T-cell (primary cell): ENCODE results near the gene PKD2L2. TPM values are rescaled to one million over a fixed set of nuclear protein-coding genes. Genes with fewer than 3 reads are reported as not detected.

Source experiments
- ATAC-seq, 4 experiments: fragments of 200-7000 bp in 3 of 4; fragments of 150-1000 bp in 1 of 4; cut with Tn5 transposase; replicated peaks in 1 of 4; 1 replicate in 3 of 4; 2 replicates in 1 of 4; pipeline ENCODE4 v1.10.0; 2021; ENCODE audit warnings: moderate library complexity in 3 of 4, mild to moderate bottlenecking in 2 of 4, moderate number of reproducible peaks in 1 of 4
- CTCF ChIA-PET, 2 donors: fragments of 300-600 bp; sonication (Branson Sonifier 250); formaldehyde crosslinking; loops; one replicate each; lab custom pipeline; 2022; ENCODE audit warnings: antibody characterized with exemption in 2 of 2; lab: Charles Lee
- POLR2A ChIA-PET, 2 donors: fragments of 300-600 bp; sonication (Branson Sonifier 250); formaldehyde crosslinking; loops; one replicate each; lab custom pipeline; 2022; ENCODE audit warnings: antibody characterized with exemption in 2 of 2; lab: Charles Lee
- DNase-seq, 35 experiments: peaks; one replicate each; pipeline versions ENCODE4 v3.0.0 to v3.0.0-alpha.2; 2013 to 2023
- H3K27ac ChIP-seq: one replicate; pipeline ENCODE4 v1.5.1; 2013; ENCODE audit warnings: low read length
- H3K27me3 ChIP-seq, 2 experiments: replicated peaks in 1 of 2; 1 replicate in 1 of 2; 2 replicates in 1 of 2; pipeline versions ENCODE4 v1.6.1 to v1.7.0; 2013; ENCODE audit warnings: low read length in 1 of 2, mixed read lengths in 1 of 2; ENCODE audit not compliant: control insufficient read depth in 2 of 2, insufficient read depth in 2 of 2; ENCODE audit errors: extremely low read depth in 1 of 2
- H3K36me3 ChIP-seq, 2 donors: 1 replicate in 1 of 2; 2 replicates in 1 of 2; pipeline versions ENCODE4 v1.6.1 to v1.7.0; 2013; ENCODE audit warnings: low read length in 1 of 2; ENCODE audit not compliant: control insufficient read depth in 2 of 2, insufficient read depth in 1 of 2; ENCODE audit errors: extremely low read depth in 1 of 2
- H3K4me1 ChIP-seq, 2 experiments: 1 replicate in 1 of 2; 2 replicates in 1 of 2; pipeline versions ENCODE4 v1.6.1 to v1.7.0; 2013; ENCODE audit warnings: low read length in 2 of 2, mixed read lengths in 1 of 2; ENCODE audit not compliant: insufficient read depth in 2 of 2, control insufficient read depth in 1 of 2; ENCODE audit errors: extremely low read depth in 1 of 2
- H3K4me3 ChIP-seq, 2 donors: 1 replicate in 1 of 2; 2 replicates in 1 of 2; pipeline versions ENCODE4 v1.5.1 to v1.7.0; 2013; ENCODE audit warnings: mild to moderate bottlenecking in 2 of 2, low read length in 1 of 2, moderate library complexity in 1 of 2; ENCODE audit not compliant: control insufficient read depth in 1 of 2; ENCODE audit errors: extremely low read depth in 1 of 2
- H3K9me3 ChIP-seq: 2 replicates; pipeline ENCODE4 v1.7.0; 2013
- H3K27ac Mint-ChIP-seq, 2 donors: one replicate each; pipeline ENCODE4 v1.8.0; 2020 to 2021; ENCODE audit warnings: mild to moderate bottlenecking in 2 of 2, mixed read lengths in 2 of 2
- H3K27me3 Mint-ChIP-seq, 2 donors: one replicate each; pipeline ENCODE4 v1.8.0; 2021 to 2022; ENCODE audit warnings: mixed read lengths in 2 of 2
- H3K36me3 Mint-ChIP-seq: one replicate; pipeline ENCODE4 v1.8.0; 2021; ENCODE audit warnings: mixed read lengths
- H3K4me1 Mint-ChIP-seq, 3 donors: one replicate each; pipeline ENCODE4 v1.8.0; 2020 to 2022; ENCODE audit warnings: mixed read lengths in 3 of 3, mild to moderate bottlenecking in 1 of 3
- H3K4me3 Mint-ChIP-seq, 3 donors: one replicate each; pipeline ENCODE4 v1.8.0; 2020 to 2022; ENCODE audit warnings: mild to moderate bottlenecking in 3 of 3, mixed read lengths in 3 of 3, moderate library complexity in 3 of 3
- H3K9me3 Mint-ChIP-seq, 3 donors: one replicate each; pipeline ENCODE4 v1.8.0; 2020 to 2022; ENCODE audit warnings: mixed read lengths in 3 of 3
- WGBS: methylation state at CpG from one replicate; pipeline ENCODE4 v1.1.5; 2013; ENCODE audit warnings: missing lambda C conversion rate; ENCODE audit not compliant: insufficient coverage; 5-methylcytosine and 5-hydroxymethylcytosine counted together
- total RNA-seq, 35 experiments: library from RNA in 6 of 35; stranded (reverse) in 6 of 35; fragments of 120-200 nt in 1 of 35; gene quantifications; one replicate each; pipeline versions ENCODE4 v1.2.1 to v1.2.4 and lab custom pipeline; 2013 to 2026

The PKD2L2 gene
- total RNA-seq, 5 donors from 2014 or later (not counting 1 experiment from before 2014, with no cell fraction given) = not detected

- no peaks in the 10 kb centered on the region for H3K27me3 Mint-ChIP-seq
- Histone ChIP-seq H3K4me3 (no peak overlapping the region), H3K36me3 (no peaks in the 10 kb centered on the region), H3K9me3 (no peaks in the 10 kb centered on the region), H3K27me3 (no peaks in the 10 kb centered on the region), H3K27ac (no peak overlapping the region), H3K4me1 (peaks cover 0 to 6% of the 10 kb centered on the region in 2 experiments)
- peaks cover 4 to 5% (median 4%) of the 10 kb centered on the region in 3 donors for H3K4me1 Mint-ChIP-seq
- ChIA-PET POLR2A (no interaction called here), CTCF (no interaction called here)
- no peaks in the 10 kb centered on the region for H3K9me3 Mint-ChIP-seq
- ATAC-seq (no peak), DNase-seq (no peak)
- H3K36me3 Mint-ChIP-seq = no peaks in the 10 kb centered on the region
- no peak overlapping the region for H3K27ac Mint-ChIP-seq
- 78% methylated on average over 2 of the region's 4 CpGs for WGBS
- H3K4me3 Mint-ChIP-seq = no peak overlapping the region
These were observed 22.5 kb upstream of the PKD2L2 start for GRCh38 chr5:137866541-137867388.

GRCh38 chr5:137867664-137868063 lies 21.6 kb upstream of the PKD2L2 start, which contains the start of gene MYOT:
TSS of gene MYOT (plus strand) at chr5:137867860. CDS start at chr5:137870652, 2,792 bp downstream.
- no peak within 1 kb of the TSS for H3K27ac ChIP-seq
- Mint-ChIP-seq H3K4me3 (no peak within 1 kb of the TSS), H3K36me3 (no peaks in the 10 kb centered on the region), H3K27me3 (no peaks in the 10 kb centered on the region), H3K9me3 (no peaks in the 10 kb centered on the region), H3K27ac (no peak within 1 kb of the TSS), H3K4me1 (no peaks in the 10 kb centered on the region)
- no CpG with 5 or more reads among the region's 3 CpGs for WGBS
- ChIA-PET POLR2A (interaction anchor here in 1 of 2 donors (0.6 kb wide), 1 partner anchor 72 kb away, joined by 4 read pairs; no protein-coding TSS in a partner anchor), CTCF (no interaction called here)
- DNase-seq (no peak), ATAC-seq (no peak)
- H3K9me3 ChIP-seq = no peaks in the 10 kb centered on the region
- no peaks in the 10 kb centered on the region for H3K36me3 ChIP-seq
- no peak within 1 kb of the TSS for H3K4me3 ChIP-seq
- H3K4me1 ChIP-seq = no peaks in the 10 kb centered on the region
- H3K27me3 ChIP-seq = no peaks in the 10 kb centered on the region

GRCh38 chr5:137870647-137871339 lies 18.5 kb upstream of the PKD2L2 start:
- Histone ChIP-seq H3K4me3 (no peak overlapping the region), H3K27ac (no peak overlapping the region), H3K9me3 (no peaks in the 10 kb centered on the region), H3K4me1 (no peaks in the 10 kb centered on the region), H3K36me3 (no peaks in the 10 kb centered on the region), H3K27me3 (no peaks in the 10 kb centered on the region)
- H3K27ac Mint-ChIP-seq = no peak overlapping the region
- POLR2A ChIA-PET = interaction anchor here in 1 of 2 donors (0.6 kb wide), 1 partner anchor 15 kb away, joined by 4 read pairs; no protein-coding TSS in a partner anchor
- WGBS = 93% methylated on average over 4 of the region's 7 CpGs
- no peaks in the 10 kb centered on the region for H3K36me3 Mint-ChIP-seq
- H3K27me3 Mint-ChIP-seq = no peaks in the 10 kb centered on the region
- no peaks in the 10 kb centered on the region for H3K4me1 Mint-ChIP-seq
- H3K4me3 Mint-ChIP-seq = no peak overlapping the region
- ATAC-seq = no peak
- no peaks in the 10 kb centered on the region for H3K9me3 Mint-ChIP-seq
- CTCF ChIA-PET = interaction anchor here in 1 of 2 donors (0.6 kb wide), 1 partner anchor 54 kb away, joined by 5 read pairs; no protein-coding TSS in a partner anchor
- no peak for DNase-seq

GRCh38 chr5:137871571-137871970 lies 17.7 kb upstream of the PKD2L2 start:
- POLR2A ChIA-PET = interaction anchor here in 1 of 2 donors (0.6 kb wide), 1 partner anchor 14 kb away, joined by 4 read pairs; no protein-coding TSS in a partner anchor
- Mint-ChIP-seq H3K36me3 (no peaks in the 10 kb centered on the region), H3K27me3 (no peaks in the 10 kb centered on the region), H3K4me3 (no peak overlapping the region), H3K9me3 (no peaks in the 10 kb centered on the region), H3K27ac (no peak overlapping the region), H3K4me1 (no peaks in the 10 kb centered on the region)
- H3K4me3 ChIP-seq = no peak overlapping the region
- CTCF ChIA-PET = no interaction called here
- no peak overlapping the region for H3K27ac ChIP-seq
- H3K36me3 ChIP-seq = no peaks in the 10 kb centered on the region
- no peaks in the 10 kb centered on the region for H3K4me1 ChIP-seq
- WGBS = no CpG with 5 or more reads among the region's 3 CpGs
- no peaks in the 10 kb centered on the region for H3K27me3 ChIP-seq
- no peaks in the 10 kb centered on the region for H3K9me3 ChIP-seq
- no peak for ATAC-seq
- no peak for DNase-seq

- no peaks in the 10 kb centered on the region for H3K9me3 ChIP-seq
- Mint-ChIP-seq H3K27ac (no peak overlapping the region), H3K27me3 (no peaks in the 10 kb centered on the region), H3K36me3 (no peaks in the 10 kb centered on the region), H3K9me3 (no peaks in the 10 kb centered on the region), H3K4me1 (no peaks in the 10 kb centered on the region), H3K4me3 (no peak overlapping the region)
- ChIA-PET POLR2A (no interaction called here), CTCF (interaction anchor here in 1 of 2 donors (0.6 kb wide), 1 partner anchor 121 kb away, joined by 5 read pairs; no protein-coding TSS in a partner anchor)
- no peaks in the 10 kb centered on the region for H3K4me1 ChIP-seq
- no peaks in the 10 kb centered on the region for H3K27me3 ChIP-seq
- no peak overlapping the region for H3K27ac ChIP-seq
- ATAC-seq (no peak), DNase-seq (no peak)
- WGBS = 60% methylated on average over 1 of the region's 3 CpGs
- H3K36me3 ChIP-seq = no peaks in the 10 kb centered on the region
- no peak overlapping the region for H3K4me3 ChIP-seq
These were observed 16.8 kb upstream of the PKD2L2 start for GRCh38 chr5:137872466-137872865.

- ATAC-seq (no peak), DNase-seq (no peak)
- CTCF ChIA-PET = interaction anchor here in 1 of 2 donors (0.6 kb wide), 1 partner anchor 15 kb away, joined by 3 read pairs; no protein-coding TSS in a partner anchor
- Histone ChIP-seq H3K27me3 (no peaks in the 10 kb centered on the region), H3K4me1 (no peaks in the 10 kb centered on the region), H3K27ac (no peak overlapping the region), H3K9me3 (no peaks in the 10 kb centered on the region), H3K4me3 (no peak overlapping the region), H3K36me3 (no peaks in the 10 kb centered on the region)
- Mint-ChIP-seq H3K9me3 (no peaks in the 10 kb centered on the region), H3K4me1 (no peaks in the 10 kb centered on the region), H3K27me3 (no peaks in the 10 kb centered on the region), H3K4me3 (no peak overlapping the region), H3K36me3 (no peaks in the 10 kb centered on the region), H3K27ac (no peak overlapping the region)
- POLR2A ChIA-PET = no interaction called here
These were observed 13.2 kb upstream of the PKD2L2 start for GRCh38 chr5:137876101-137876500.
